HG03175 (cell line): ENCODE results near the gene ATP4A.
"Not testable (repeated sequence)": the region's sequence is repeated elsewhere in the genome, so short reads cannot be mapped to it uniquely, and the experiment has no call there.

Source experiments
- ATAC-seq: cut with Tn5 transposase; IDR thresholded peaks from one replicate; pipeline ENCODE4 v1.9.1; 2021; ENCODE audit warnings: mild to moderate bottlenecking, moderate library complexity; ENCODE audit not compliant: unreplicated experiment

Gene ATP4A

DNA sequence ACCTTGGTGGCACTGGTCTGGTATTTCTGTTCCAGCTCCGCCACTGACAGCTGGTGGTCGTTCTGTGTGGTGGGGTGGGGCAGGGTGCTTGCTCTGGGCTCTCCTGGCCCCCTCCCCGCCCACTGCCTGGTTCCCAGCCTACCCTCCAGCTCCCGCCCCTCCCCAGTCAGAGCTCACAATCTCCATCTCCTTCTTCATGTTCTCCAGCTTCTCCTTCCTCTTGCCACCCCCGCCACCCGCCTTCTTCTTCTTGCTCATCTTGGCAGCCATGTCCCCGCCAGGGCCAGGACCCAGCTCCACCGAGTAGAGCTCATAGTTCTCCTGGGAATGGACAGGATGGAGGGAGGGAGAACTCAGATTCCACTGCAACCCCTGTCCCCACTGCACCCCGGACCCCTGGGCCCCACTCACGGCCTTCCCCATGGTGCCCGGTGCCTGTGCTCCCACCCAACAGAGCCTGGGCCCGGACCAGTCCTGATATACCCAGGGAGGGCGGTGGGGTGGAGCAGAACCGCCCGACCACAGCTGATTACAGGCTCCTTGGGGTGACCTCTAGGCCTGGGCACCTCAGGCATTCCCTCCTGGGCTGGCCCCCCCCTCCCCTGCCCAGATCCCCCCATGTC lies at the start of gene ATP4A:
ATP4A (minus strand) TSS at position 452 of the 623 bp plus-strand sequence; CDS start at position 423, 29 bp downstream.
- ATAC-seq, result no peak

DNA sequence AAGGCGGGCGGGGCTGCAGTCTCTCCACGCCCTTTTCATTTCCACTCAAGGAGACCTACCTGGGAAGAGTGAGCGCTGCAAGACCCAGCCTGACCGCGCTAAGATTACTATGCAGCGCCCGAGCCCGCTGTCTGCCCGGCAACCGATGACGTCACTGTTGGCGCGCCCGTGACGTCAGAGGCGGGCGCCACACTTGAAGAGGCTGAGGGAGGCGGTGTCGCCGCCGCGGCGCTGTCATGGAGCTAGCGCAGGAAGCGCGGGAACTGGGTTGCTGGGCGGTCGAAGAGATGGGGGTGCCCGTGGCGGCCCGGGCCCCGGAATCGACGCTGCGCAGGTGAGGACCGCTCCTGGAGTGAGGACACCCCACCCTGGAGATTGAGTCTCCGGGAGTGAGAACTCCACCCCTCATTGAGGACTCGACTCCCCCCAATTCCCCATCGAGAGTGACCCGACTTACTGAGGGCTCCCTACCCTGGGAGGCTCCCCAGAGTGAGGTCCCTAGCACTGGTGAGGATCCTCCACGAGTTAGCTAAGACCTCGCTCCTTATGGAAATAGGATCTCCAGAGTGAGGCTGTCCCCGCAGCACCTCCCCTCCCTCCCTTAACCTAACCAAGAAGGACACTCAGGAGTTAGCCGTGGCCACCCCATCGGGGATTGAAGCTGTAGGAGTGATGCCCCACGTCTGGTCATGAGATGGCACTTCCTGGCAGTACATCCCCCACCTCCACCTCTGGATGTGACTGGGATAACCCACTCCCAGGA lies 49.3 kb upstream of the ATP4A start, which contains the start of gene HAUS5:
HAUS5 (plus strand) TSS at position 177 of the 763 bp plus-strand sequence; CDS start at position 237, 60 bp downstream.
- ATAC-seq, result peak; percentile 80

GRCh38 chr19:35612224-35612558 lies 48.7 kb upstream of the ATP4A start:
- ATAC-seq, result no peak

DNA sequence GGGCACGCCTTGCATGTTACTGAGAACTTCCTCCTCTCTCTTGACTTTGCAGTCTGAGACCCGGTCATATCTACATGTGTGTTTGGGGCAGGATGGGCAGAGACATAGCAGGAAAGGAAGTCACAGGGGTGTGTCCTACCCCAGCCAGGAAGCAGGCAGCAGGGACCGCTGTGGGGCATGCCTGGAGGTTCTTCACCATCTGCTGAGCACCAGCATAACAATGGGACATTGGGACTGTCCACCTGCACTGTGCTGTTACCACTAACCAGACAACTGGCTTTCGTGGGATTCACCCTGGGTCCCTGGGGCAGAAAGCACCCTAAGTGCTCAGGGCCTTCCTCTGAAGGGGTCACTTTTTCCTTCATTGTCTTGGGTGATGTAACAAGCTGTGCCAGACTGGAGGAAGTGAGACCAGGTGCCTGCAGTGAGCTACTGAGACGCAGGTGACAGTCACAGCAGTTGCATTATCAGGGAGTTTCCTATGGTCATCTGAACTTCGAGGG lies 46.4 kb upstream of the ATP4A start:
- ATAC-seq, result no peak

DNA sequence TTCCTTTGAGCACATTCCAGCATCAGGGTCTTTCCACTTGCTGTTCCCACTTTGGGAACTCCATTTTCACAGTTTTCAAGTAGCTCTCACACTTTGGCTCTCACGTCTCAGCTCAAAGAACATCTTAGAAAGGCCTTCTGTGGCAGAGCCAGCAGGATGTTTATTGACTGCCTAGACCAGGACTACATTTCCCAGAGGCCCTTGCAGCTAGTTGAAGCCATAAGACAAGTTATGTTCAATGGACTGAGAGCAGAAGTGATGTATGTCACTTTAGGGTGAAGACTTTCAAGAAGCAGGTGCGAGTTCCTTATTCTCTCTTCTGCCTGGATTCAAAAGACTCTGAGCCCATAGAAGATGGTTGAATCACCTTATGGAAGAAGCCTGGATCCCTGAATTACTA lies 44.8 kb upstream of the ATP4A start:
- ATAC-seq, result no peak

- ATAC-seq, result no peak
Measured at GRCh38 chr19:35607661-35608060, 44.2 kb upstream of the ATP4A start.

DNA sequence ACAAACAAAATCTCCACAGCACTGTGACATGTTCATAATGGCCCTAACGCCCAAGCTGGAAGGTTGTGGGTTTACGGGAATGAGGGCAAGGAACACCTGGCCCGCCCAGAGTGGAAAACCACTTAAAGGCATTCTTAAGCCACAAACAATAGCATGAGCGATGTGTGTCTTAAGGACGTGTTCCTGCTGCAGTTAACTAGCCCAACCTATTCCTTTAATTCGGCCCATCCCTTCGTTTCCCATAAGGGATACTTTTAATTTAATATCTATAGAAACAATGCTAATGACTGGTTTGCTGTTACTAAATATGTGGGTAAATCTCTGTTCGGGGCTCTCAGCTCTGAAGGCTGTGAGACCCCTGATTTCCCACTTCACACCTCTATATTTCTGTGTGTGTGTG lies 43.7 kb upstream of the ATP4A start:
- ATAC-seq, result not testable (repeated sequence)

DNA sequence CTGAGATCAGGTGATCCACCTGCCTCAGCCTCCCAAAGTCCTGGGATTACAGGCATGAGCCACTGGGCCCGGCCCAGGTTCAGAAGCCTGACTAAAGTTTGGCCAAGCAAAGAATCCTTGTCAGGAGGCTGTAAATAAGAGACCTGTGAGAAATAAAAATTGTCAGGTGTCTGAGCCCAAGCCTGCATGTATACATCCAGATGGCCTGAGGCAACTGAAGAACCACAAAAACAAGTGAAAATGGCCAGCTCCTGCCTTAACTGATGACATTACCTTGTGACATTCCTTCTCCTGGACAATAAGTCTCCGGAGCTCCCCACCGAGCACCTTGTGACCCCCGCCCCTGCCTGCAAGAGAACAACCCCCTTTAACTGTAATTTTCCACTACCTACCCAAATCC lies 41.0 kb upstream of the ATP4A start:
- ATAC-seq, result not testable (repeated sequence)

GRCh38 chr19:35601971-35602370 lies 38.5 kb upstream of the ATP4A start:
- ATAC-seq, result no peak

GRCh38 chr19:35596366-35596999 lies 33.0 kb upstream of the ATP4A start:
- ATAC-seq, result peak; percentile 72

GRCh38 chr19:35595928-35596327 lies 32.5 kb upstream of the ATP4A start:
- ATAC-seq, result no peak

GRCh38 chr19:35595026-35595425 lies 31.6 kb upstream of the ATP4A start:
- not testable (repeated sequence) for ATAC-seq

GRCh38 chr19:35592226-35592625 lies 28.8 kb upstream of the ATP4A start:
- no peak for ATAC-seq

DNA sequence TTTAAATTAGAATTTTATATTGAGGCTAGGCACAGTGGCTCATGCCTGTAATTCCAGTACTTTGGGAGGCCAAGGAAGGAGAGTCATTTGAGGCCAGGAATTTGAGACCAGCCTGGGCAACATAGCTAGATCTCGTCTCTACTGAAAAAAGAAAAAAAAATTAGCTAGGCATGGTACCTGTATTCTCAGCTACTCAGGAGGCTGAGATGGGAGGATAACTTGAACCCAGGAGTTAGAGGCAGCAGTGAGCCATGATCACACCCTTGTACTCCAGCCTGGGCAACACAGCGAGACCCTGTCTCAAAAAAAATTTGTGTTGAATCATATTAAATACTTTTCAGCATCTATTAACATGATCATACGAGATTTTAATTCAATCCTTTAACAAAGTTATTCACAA lies 27.4 kb upstream of the ATP4A start:
- no peak for ATAC-seq

- no peak for ATAC-seq
Measured at GRCh38 chr19:35587321-35587720, 23.9 kb upstream of the ATP4A start.

GRCh38 chr19:35585848-35586247 lies 22.4 kb upstream of the ATP4A start, which contains the start of gene PMIS2:
TSS of gene PMIS2 (plus strand) at chr19:35586173. CDS start at chr19:35586260, 87 bp downstream.
- ATAC-seq, result no peak

- ATAC-seq, result no peak
Measured at GRCh38 chr19:35582760-35583159, 19.3 kb upstream of the ATP4A start.

- no peak for ATAC-seq
Measured at GRCh38 chr19:35578707-35579106, 15.2 kb upstream of the ATP4A start.

DNA sequence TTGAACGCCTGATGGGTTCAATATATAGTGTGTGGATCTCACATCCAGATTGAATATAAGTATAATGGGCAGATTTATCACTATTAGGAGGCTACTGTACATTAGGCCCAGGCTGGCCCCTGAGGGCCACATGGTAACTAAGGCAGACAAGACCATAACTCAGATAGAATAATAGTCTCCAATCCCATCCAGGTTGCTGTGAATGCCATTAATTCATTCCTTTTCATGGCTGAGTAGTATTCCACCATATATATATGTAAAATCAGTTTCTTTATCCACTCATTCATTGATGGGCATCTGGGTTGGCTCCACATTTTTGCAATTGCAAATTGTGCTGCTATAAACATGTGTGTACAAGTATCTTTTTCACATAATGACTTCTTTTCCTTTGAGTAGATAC lies 14.5 kb upstream of the ATP4A start:
- no peak for ATAC-seq

DNA sequence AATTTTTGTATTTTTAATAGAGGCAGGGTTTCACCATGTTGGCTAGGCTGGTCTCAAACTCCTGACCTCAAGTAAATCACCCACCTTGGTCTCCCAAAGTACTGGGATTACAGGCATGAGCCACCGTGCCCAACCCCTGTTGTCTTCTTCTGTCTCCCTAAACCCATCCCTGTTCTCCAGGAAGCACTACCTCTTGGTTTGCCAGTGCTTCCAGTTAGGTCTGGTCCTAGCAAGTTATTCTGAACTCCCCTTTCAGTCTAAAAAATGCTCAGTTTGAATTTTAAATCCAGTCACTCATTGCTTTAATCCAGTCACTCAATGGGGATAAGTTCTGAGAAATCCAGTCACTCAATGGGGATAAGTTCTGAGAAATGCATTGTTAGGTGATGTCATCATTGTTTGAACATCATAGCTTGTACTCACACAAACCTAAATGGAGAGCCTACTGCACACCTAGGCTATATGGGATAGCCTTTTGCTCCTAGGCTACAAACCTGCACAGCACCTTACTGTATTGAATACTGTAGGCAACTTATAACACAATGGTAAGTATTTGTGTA lies 8.0 kb upstream of the ATP4A start:
- no peak for ATAC-seq

DNA sequence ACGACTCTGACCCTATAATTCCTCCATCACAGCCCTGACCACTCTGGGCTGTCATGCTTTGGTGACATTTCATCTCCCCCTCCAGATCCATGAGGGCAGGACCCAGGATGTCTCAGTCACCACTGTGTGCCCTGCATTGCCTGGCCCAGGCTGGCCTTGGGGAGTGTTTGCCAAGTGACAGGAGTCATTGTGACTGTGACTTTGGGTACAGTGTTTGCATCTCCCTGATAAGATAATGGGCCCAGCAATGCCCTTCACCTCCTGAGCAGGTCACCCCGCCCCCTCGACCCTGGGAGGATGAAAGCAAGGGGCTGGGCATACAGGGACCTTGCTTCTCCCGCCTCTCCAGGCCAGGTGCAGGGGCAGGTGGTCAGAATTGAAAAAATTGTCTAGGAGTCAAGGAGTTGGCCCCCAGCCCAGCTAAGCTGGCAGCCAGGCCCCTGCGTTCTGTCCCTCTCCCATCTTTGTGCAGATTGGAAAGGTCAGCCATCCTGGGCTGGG lies 5.9 kb upstream of the ATP4A start:
- ATAC-seq, result no peak
